AG04450 (cell line): Measurements from ENCODE around the gene ANTXR1. TPM values are rescaled to one million over a fixed set of nuclear protein-coding genes. Genes with fewer than 3 reads are reported as not detected.

Experiments
- CTCF ChIA-PET: fragments of 300-600, 350-600 bp; formaldehyde crosslinking; extraction: SDS; loops from one replicate; lab custom pipeline; 2022; ENCODE audit warnings: antibody characterized with exemption, inconsistent platforms; lab: Charles Lee
- POLR2A ChIA-PET: fragments of 350-600 bp; formaldehyde crosslinking; extraction: SDS; loops from one replicate; lab custom pipeline; 2021; ENCODE audit warnings: antibody characterized with exemption, inconsistent platforms; lab: Yijun Ruan, JAX
- DNase-seq: peaks from one replicate; pipeline ENCODE4 v3.0.0-alpha.2; 2011; ENCODE audit warnings: low read depth, low spot score
- H3K27ac ChIP-seq: one replicate; pipeline ENCODE4 v1.5.1; 2012; ENCODE audit warnings: low read depth, low read length, control low read depth
- H3K27me3 ChIP-seq: one replicate; pipeline ENCODE4 v1.6.0; 2012; ENCODE audit warnings: low read length; ENCODE audit not compliant: control insufficient read depth, insufficient read depth
- H3K4me3 ChIP-seq: 2 replicates; pipeline ENCODE4 v1.5.1; 2011; ENCODE audit warnings: mild to moderate bottlenecking, low read depth, low read length, control low read depth
- H3K9me3 ChIP-seq: 2 replicates; pipeline ENCODE4 v1.5.1; 2012; ENCODE audit warnings: low read length; ENCODE audit not compliant: control insufficient read depth, insufficient read depth
- polyA plus RNA-seq: library from polyadenylated mRNA; depleted of rRNA; stranded (reverse); fragments of >200 nt; gene quantifications from 2 replicates; pipeline ENCODE4 v1.2.3, GENCODE V29; 2011
- TF ChIP-seq, protein P1 (sequence below): IDR thresholded peaks from 2 replicates; pipeline ENCODE4 v1.5.1; 2011; ENCODE audit warnings: low read depth, low read length, control low read depth, inconsistent platforms

ANTXR1 gene
- polyA plus RNA-seq, 1 experiment, result 113 TPM

DNA sequence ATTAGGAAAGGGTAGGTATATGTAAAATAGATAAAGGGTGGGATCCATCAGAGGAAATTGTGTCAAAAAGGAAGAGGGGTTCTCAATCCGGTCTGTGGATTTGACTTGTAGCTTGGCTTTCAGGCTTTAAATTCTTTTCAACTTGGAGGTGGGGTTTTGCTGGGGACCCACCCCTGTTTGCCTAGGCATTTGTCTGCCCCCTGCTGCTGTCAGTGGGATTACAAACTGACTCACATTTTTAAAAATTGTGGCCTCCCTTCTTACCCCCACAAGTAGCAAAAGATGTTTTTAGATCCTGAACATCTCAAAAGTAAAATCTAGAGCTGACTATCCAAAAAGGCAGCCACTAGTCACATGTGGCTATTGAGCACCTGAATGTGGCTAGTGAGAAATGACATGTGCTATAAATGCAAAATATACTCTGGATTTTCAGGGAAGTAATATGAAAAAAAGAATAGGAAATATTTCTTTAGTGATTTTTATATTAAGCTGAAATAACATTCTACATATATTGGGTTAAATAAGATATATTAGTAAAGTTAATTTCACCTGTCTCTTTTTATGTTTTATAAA is 195.1 kb downstream of the ANTXR1 start:
- no peak overlapping the region for H3K4me3 ChIP-seq
- H3K9me3 ChIP-seq, result no peaks in the 10 kb centered on the region
- H3K27me3 ChIP-seq, result no peaks in the 10 kb centered on the region
- H3K27ac ChIP-seq, result no peak overlapping the region
- ChIA-PET POLR2A (no interaction called here), CTCF (interaction anchor here (1.2 to 2.0 kb wide), 3 partner anchors 10 to 178 kb away, joined by 3 to 7 read pairs (median 6); no protein-coding TSS in a partner anchor)
- DNase-seq, result no peak
- TF ChIP-seq, protein P1, sequence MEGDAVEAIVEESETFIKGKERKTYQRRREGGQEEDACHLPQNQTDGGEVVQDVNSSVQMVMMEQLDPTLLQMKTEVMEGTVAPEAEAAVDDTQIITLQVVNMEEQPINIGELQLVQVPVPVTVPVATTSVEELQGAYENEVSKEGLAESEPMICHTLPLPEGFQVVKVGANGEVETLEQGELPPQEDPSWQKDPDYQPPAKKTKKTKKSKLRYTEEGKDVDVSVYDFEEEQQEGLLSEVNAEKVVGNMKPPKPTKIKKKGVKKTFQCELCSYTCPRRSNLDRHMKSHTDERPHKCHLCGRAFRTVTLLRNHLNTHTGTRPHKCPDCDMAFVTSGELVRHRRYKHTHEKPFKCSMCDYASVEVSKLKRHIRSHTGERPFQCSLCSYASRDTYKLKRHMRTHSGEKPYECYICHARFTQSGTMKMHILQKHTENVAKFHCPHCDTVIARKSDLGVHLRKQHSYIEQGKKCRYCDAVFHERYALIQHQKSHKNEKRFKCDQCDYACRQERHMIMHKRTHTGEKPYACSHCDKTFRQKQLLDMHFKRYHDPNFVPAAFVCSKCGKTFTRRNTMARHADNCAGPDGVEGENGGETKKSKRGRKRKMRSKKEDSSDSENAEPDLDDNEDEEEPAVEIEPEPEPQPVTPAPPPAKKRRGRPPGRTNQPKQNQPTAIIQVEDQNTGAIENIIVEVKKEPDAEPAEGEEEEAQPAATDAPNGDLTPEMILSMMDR, result 0 out of 2 replicates have a peak, but pooled peaks have one; percentile 24

DNA sequence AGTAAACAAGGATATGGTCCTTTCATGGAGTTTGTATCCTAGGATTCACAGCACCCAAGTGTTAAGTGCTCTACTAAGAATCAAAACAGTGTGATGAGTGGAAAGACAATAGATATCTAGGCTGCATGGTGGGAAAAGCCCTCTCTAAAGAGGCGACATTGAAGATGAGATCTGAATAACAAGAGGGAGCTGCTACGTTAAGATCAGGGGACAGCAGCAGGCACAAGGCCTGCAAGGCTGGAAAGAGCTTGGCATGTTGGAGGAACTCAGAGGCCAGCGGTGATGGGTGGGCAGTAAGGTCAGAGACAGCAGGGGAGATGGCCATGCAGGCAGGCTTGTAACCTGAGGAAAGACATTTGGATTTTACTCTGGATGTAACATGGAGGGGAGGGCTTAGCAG is 196.5 kb downstream of the ANTXR1 start:
- TF ChIP-seq, protein P1, result no peak
- H3K27me3 ChIP-seq, result no peaks in the 10 kb centered on the region
- DNase-seq, result no peak
- no peaks in the 10 kb centered on the region for H3K9me3 ChIP-seq
- ChIA-PET CTCF (no interaction called here), POLR2A (no interaction called here)
- H3K27ac ChIP-seq, result no peak overlapping the region
- no peak overlapping the region for H3K4me3 ChIP-seq

DNA sequence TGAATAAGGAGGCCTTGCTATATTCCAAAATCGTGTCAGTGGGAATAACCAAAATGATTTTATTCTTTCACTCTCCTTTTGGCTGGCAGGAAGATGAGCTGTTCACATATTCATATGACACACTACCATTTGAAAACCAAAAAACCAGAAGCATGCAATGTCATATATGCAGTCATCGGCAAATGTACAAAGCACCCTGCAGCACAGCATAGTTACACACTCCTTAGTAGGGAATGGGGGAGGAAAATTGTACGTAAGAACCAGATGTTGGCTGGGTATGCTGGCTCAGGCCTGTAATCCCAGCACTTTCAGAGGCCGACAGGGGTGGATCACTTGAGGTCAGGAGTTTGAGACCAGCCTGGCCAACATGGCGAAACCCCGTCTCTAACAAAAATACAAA is 197.4 kb downstream of the ANTXR1 start:
- DNase-seq, result no peak
- H3K9me3 ChIP-seq, result no peaks in the 10 kb centered on the region
- ChIA-PET CTCF (no interaction called here), POLR2A (no interaction called here)
- H3K27ac ChIP-seq, result no peak overlapping the region
- TF ChIP-seq, protein P1, result no peak
- H3K27me3 ChIP-seq, result no peaks in the 10 kb centered on the region
- no peak overlapping the region for H3K4me3 ChIP-seq

DNA sequence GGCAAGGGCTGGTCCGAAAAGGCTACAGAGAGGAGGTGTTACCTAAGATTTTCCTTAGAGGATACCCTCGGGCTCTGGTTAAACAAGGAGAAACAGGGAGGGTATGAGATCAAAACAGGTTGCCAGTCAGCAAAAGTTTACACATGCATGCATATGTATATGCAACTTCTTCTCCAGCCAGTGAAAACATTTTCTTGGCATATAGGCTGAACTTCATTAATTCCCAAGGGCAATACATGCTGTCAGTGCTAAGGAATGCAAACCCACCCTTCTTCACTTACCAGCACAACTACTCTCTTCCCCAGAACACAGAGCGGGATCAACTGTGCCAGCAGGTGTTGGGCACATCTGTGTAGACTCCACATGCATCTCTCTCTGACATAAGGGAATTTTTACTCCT is 198.1 kb downstream of the ANTXR1 start:
- no peak overlapping the region for H3K27ac ChIP-seq
- H3K9me3 ChIP-seq, result no peaks in the 10 kb centered on the region
- no peak for DNase-seq
- POLR2A ChIA-PET, result no interaction called here
- TF ChIP-seq, protein P1, result no peak
- CTCF ChIA-PET, result no interaction called here
- H3K27me3 ChIP-seq, result no peaks in the 10 kb centered on the region
- H3K4me3 ChIP-seq, result no peak overlapping the region

DNA sequence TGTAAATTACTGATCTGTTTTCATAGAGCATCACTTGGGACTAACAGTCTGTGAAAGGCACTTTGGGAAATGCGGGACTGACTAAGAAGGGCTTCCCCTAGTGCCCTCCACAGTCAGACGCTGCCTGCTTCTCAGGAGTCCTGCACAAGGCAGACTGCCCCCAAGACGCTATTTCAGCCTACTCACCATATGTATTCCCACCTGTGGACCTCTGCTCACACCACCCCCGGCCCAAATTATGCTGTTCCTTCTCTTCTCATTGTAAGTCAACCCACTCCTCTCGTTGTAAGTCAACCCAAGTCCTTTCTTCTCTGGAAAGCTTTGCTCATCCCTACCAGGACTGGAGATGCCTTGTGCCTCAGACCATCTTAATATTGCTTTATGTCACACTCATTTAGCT is 198.7 kb downstream of the ANTXR1 start:
- DNase-seq, result no peak
- H3K27ac ChIP-seq, result no peak overlapping the region
- H3K9me3 ChIP-seq, result peaks cover 3% of the 10 kb centered on the region; the same call in 1 of the 2 replicates
- ChIA-PET POLR2A (no interaction called here), CTCF (no interaction called here)
- TF ChIP-seq, protein P1, result no peak
- no peak overlapping the region for H3K4me3 ChIP-seq
- H3K27me3 ChIP-seq, result no peaks in the 10 kb centered on the region
